Hematopoietic multipotent progenitor cell (in vitro differentiated cells): ENCODE results near the gene HPN. TPM values are rescaled to one million over a fixed set of nuclear protein-coding genes. Genes with fewer than 3 reads are reported as not detected.
"Not testable (repeated sequence)": the region's sequence is repeated elsewhere in the genome, so short reads cannot be mapped to it uniquely, and the experiment has no call there.

Source experiments
- DNase-seq, 3 donors: peaks; one replicate each; pipeline ENCODE4 v3.0.0-alpha.2; 2011 to 2015; ENCODE audit warnings: low read depth in 2 of 3, low spot score in 2 of 3
- total RNA-seq: library from RNA; depleted of rRNA; stranded (reverse); fragments of >200 nt; gene quantifications from one replicate; pipeline ENCODE4 v1.2.3, GENCODE V29; 2012

The HPN gene
- total RNA-seq, 1 donor: under 0.01 TPM

DNA sequence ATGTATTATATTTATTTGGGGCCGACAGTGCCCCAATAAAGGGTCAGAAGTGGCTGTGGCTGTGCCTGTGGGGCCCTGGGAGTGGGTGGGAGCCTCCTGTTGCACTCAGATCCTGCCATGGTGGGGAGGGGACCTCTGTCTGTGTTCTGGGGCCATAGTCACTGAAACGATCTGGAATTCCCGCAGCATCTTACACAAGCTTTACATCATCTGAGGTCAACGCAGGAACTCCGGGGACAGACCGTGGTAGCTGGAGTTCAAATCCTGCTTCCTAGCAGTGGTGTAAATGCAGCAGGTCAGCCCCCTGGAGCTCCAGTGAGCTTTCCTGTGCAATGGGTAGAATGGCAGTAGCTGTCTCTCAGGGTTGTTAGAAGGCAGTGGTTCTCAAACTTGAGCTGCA lies 15.1 kb upstream of the HPN start:
- DNase-seq: no peak

DNA sequence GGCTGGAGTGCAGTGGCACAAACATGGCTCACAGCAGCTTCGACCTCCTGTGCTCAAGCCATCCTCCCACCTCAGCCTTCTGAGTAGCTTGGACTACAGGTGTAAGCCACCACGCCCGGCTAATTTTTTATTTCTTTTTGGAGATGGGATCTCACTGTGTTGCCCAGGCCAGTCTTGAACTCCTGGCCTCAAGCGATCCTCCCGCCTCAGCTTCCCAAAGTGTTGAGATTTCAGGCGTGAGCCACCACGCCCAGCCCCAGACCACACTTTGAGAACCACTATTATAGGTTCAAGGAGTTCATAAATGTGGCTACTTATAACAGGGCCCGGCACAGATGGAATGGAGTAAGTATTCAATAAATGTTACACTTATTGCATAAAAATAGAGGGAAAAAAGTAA lies 14.5 kb upstream of the HPN start:
- no peak for DNase-seq

DNA sequence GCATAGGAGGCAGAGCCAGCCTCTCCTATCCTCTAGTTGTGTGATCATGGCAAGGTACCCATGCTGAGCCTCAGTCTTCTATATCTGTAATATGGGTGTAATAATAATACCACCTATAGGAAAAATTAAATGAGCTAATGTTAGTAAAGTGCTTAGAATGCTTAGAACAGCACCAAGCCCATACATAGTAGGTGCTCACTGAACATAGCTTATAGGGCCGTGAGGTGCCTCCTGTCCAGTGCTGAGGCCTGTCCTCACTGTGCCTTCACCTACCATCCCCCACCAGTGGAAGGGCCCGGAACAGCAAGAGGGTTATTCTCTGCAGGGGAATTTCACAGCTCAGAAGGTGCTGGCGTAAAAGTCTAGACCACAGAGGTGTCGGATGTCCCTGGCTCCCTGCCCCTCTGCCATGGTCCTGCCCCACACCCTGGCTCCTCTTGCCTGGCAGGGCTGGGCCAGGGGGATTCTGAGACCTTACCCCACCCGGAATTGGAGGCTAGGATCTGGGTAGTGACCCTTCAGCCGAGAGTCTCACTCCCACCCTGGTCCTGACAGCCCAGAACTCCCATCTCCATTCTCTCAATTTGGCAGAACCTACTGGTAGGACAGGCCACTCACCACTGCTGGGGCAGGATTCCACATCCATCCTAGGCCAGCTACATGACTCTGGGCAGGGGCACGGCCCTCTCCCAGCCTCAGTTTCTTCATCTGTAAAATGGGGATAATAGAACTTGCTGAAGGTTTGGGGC lies 13.5 kb upstream of the HPN start:
- DNase-seq: no peak

DNA sequence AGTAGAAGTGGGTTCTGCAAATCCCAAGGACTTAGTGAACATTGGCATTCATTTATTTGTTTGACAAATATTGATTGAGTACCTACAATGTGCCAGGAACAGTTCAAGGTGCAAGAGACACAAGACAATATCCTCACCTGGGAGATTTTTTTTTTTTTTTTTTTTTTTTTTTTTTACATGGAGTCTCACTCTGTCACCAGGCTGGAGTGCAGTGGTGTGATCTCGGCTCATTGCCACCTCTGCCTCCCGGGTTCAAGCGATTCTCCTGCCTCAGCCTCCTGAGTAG lies 13.0 kb upstream of the HPN start:
- not testable (repeated sequence) for DNase-seq

DNA sequence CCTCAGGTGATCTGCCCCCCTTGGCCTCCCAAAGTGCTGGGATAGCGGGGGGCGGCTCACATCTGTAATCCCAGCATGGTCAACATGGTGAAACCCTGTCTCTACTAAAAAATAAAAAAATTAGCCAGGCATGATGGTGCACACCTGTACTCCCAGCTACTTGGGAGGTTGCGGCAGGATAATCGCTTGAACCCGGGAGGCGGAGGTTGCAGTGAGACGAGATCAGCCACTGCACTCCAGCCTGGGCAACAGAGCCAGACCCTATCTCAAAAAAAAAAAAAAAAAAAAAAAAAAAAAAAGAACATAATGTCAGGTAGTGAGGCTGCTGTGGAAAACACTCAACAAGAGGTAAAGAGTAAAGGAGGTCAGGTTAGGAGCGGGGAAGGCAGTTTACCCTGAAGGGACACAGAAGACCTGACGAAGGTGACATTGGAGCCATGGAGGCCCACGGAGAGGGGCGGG lies 12.2 kb upstream of the HPN start:
- not testable (repeated sequence) for DNase-seq

DNA sequence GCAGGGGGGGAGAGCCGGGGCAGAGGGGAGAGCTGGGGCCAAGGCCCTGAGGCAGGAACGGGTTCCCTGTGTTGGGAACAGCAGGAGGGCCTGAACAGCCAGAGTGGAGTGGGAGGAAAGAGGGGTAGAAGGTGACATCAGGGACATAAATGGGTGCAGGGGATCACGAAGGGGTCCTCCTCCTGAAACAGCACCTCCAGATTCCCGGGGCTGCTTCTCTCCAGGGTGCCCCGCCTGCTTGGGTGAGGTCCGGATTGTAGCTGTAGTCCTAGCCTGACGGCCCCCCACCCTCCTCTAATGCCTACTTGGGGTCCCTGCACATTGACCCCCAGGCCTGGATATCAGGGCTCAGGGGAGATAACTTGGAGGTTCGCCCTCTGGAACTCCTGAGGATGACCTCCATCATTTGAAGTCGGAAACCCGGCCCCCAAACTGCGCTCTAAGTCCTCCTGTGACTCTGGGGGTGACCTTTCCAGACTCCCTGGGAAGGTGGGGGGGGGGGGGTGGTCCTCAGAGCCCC lies 11.7 kb upstream of the HPN start:
- DNase-seq: no peak

DNA sequence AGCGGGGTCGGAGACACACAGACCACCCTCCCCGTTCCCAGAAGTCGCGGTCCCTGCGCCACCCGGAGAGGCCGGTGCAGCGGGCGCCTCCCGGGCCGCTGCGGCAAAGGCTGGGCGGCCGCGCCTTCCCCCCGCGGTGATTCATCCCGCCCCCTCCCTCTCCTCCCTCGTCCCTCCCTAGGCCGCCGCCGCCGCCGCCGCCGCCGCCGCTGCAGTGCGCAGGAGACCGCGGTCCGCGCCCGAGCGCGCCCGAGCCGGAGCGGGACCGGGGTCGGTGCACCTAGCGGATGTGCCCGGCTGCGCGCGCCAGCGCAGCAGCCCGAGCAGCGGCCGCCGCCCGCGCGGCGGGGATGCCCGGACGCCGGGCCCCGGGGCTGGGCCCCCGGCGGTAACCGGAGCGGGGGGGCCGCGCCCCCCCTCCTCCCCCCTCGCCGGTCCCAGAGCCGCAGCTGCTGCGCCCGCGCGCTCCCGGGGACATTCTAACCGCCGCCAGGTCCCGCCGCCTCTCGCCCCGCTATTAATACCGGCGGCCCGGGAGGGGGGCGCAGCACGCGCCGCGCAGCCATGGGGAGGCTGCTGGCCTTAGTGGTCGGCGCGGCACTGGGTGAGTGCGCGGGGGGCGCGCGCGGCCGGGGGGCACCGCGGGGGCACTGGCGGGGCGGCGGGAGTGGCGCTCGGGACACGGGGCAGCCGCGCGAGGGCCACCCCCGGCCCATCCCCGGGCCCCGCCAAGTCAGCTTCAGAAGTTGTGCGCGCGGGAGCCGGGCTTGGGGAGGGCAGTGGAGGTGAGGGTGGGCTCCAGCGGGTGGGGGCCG lies 11.1 kb upstream of the HPN start, which contains the start of gene SCN1B:
Gene SCN1B, plus strand, starts transcription at position 214 of the 815 bp plus-strand sequence. Its CDS starts 351 bp downstream, at position 565.
- peak in 2 of 3 donors; percentile 68 to 70 for DNase-seq

DNA sequence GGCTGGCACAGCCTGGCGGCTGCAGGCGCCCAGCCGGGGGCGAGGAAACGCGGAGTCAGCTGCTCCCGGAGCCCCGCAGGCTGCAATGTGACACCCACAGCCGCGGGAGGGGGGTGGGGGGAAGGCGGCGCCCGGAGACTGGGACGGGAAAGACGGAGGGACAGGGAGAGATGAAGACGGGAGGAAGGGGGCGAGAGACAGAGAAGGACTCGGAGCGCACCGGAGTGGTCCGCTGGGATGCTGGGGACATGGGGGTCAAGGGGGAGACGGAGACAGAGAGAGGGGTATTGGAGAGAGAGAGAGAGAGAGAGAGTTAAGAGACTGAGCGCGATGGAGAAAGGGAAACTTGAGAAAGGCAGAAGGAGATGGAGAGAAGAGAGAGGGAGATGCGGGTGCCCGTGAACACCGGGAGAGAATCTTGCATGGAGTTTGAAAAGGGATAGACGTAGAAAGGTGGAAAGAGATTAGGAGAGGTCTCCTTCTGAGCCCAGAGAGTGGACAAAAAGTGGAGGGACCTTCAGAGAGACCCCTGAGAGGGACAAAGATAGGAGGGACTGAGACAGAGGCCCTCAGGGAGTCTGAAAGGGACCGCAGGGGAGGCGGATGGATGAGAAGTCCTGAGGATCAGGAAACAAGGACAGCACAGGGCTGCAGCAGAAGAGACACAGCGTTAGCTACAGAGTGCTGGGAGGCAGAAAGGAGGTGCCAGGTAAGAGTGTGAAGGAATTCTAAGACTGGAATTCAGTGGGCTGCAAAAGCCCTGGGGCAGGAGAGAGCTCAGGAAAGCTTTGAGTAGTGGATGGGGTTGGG lies 10.2 kb upstream of the HPN start:
- DNase-seq: no peak

DNA sequence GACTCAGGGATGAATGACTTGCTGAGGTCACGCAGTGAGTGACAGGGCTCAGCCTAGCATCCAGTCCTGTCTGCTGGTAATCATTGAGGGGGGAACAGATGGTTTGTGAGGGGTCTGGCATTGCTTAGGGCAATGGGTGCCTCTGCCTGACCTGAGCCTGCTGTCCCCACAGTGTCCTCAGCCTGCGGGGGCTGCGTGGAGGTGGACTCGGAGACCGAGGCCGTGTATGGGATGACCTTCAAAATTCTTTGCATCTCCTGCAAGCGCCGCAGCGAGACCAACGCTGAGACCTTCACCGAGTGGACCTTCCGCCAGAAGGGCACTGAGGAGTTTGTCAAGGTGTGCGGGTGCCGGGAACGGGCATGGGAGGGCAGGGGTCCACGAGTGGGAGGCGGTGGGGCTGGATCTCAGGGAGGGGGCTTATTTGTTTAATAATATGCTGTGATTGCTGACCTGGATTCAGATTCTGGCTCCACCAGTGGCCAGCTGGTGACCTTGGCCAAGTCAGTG lies 9.1 kb upstream of the HPN start:
- no peak for DNase-seq

DNA sequence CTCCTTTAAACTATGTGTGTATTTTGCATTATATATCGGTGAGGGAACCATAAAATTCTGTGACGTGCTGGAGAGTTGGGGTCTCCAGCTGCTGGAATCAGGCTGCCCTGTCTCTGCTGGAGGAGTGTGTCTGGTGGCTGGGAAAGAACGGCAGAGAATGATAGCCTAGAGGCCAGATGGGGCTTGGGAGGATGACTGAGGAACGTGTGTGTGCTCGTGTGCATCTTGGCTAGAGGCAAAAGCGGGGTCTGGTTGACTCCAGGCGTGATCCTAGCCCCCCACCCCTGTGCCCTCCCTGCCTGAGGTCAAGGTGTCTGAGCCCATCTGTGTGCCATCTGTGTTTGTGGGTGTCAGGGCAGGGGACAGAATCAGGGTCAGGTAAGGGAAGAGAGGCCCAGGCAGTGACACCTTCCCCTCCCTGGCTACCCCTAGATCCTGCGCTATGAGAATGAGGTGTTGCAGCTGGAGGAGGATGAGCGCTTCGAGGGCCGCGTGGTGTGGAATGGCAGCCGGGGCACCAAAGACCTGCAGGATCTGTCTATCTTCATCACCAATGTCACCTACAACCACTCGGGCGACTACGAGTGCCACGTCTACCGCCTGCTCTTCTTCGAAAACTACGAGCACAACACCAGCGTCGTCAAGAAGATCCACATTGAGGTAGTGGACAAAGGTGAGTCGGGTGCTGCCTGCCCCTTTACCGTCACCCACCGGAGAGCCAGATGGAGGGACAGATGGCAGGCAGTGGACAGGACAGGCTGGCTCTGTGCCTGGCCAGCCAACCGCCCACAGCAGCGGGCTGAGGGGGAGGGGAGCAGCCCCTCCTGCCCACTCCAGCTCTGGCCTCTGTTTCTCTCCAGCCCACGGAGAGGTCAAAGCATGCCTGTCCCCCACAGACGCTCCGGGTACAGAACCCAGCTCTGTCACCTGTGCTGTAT lies 8.2 kb upstream of the HPN start:
- DNase-seq: no peak

DNA sequence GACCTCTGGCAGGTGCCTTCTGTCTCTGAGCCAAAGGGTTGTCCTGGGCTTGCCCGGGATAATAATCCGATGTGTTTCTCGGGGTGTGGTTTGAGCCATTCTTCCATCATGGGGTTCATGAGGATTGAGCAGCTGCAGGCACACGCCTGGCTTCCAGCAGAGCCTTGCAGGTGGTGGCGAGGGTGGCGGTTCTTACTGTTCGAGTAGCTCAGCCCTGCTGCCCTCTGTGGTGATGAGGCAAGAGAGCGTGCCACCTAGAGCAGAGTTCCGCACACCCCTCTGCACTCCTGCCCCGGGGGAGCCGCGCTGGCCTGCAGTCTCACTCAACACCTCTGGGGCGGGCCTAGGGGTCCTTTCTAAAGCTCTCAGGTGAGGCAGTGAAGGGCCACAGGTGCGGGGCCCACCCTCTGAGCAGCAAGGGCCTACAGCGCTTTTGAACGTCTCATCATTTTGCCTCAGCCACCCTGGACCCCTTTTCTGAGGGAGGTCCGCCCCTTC lies 7.5 kb upstream of the HPN start:
- no peak for DNase-seq

DNA sequence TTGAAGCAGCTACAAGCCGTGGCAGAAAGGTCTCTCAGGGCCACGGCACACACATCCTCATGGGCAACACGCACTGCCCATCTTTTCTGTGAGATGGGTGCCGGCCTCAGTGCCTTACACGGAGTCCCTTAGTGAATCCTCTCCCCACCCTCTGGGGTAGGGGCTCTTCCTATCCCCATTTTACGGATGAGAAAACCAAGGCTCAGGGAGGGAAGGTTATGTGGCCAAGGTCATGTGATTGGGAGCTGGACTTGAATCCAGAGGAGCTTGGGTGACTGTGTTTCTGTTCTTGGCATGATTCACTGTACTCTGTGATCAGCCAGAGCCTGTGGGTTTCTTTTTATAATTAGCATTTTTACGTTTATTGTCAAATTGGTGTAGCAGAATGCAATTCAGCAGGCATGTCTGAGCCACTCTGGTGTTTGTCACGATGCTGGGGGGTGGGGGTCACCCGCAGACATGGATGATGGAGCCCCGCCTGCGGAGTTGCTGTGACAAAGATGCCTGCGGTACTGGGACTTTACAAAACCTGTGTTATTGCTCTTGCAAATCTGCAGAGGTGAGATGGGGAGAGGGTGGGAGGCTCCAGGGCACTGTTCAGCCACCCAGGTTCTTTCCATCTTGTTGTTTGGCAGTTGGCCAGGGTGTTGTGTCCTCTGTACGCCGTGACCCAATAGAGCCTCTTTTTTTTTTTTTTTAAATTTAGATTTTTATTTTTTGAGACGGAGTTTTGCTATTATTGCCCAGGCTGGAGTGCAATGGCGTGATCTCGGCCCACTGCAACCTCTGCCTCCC lies 6.7 kb upstream of the HPN start:
- no peak for DNase-seq

DNA sequence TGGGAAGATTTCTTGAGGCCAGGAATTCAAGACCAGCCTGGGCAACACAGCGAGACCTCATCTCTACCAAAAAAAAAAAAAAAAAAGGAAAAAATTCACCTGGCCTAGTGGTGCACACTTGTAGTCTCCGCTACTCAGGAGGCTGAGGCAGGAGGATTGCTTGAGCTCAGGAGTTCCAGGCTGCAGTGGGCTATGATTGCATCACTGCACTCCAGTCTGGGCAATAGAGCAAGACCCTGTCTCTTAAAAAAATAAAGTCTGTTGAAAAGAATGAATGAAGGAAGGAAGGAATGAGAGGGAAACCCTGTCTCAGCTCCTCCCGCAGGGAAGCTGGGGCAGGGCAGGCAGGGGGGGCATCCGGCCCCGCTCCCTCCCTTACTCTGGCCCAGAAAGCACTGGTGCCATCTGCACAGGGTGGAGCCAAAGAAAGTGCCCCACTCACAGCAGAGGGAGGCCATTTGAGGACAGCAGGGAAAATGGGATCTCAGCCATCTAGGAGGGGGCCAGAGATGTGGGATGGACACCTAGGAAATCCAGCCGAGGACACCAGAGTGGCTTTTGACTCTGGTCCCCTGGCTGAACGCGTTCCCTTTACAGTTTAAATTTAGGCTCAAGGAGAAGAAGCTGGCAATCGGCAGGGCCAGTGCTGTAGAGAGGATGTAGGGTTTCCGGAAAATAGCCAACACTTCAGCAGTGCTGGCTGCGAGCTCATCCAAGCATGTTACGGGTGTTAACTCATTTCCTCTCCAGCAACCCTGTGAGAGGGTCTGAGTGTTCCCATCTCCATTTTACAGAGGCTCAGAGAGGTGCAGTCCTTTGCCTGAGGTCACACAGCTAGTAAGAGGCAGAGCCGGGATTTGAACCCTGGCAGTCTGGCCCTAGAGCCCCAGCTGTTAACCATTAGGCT lies 3.6 kb upstream of the HPN start:
- peak in 2 of 3 donors; percentile 36 to 72 for DNase-seq

DNA sequence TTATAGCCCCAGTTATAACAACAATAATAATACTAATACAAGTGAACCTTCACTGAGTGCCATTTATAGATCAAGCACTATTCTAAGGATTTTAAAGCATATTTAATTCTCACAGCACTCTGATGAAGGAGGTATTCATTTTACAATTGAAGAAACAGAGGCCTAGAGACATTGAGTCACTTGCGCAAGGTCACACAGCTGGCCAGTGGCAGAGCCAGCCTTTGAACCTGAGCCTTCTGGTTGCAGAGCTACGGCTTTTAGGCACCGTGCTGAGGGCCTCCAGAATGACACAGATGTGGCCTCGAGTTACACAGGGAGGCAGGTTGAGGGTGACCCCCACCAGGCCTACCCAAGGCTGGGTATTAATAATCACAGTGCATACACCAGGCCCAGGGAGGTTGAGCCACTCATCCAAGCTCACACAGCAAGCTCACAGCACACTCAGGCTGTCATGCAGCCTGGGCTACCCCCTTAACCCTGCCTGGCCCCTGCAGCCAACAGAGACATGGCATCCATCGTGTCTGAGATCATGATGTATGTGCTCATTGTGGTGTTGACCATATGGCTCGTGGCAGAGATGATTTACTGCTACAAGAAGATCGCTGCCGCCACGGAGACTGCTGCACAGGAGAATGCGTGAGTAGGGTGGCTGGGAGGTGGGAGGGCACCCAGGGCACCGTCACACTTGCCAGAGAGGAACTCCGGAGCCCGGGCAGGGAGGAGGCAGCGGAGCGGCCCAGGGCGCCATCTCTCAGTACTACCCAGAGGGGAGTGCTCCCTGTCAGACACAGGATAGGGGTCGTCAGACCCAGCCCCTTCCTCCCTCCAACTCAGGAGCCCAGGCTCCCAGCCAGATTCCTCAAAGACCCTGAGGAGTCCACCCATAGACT lies 2.7 kb upstream of the HPN start:
- peak in 2 of 3 donors; percentile 78 to 85 for DNase-seq

DNA sequence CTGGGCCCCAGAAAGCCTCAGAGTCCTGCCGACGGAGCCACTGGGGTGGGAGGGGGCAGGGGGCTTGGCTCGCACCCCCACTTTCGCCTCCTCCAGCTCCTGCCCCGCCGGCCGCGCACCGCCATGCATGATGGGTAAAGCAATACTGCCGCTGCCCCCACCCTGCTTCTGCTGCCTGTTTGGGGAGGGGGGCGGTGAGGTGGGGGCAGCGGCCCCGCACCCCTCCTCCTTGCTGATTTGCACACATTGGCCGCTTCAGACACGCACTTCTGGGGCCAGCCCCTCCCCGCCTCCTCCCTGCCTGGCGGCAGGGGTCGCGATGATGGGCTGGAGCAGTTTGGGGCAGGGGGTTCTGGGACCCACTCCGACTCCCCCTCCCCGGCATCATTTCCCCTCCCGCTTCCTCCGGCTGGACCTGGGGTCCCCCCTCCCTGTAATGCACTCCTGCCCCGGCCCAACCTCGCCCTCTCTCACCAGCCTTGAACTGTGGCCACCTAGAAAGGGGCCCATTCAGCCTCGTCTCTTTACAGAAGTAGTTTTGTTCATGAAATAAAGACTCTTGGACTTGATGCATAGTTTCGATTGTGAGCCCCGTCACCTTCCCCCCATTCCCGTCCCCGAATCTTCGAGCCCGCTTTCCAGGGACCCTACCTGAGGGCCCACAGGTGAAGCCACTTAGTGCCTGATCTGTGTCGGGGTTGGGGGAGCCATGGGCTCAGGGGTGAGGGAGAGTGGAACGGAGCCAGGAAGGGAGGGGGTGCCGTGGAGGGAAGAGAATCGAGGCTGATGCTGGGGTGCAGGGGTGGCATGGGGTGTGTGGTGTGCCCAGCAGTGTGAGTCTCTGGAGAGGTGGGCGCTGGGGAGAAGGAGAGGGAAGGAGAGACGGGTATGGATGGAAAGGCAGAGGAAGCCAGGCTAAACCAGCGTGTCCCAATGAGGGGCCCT lies 1.4 kb upstream of the HPN start:
- peak in 2 of 3 donors; percentile 33 to 35 for DNase-seq
